Activated T-cell treated with anti-CD3 and anti-CD28 coated beads for 1 hour (primary cell): ENCODE results near the gene TMEM80.
"Not testable (repeated sequence)": the region's sequence is repeated elsewhere in the genome, so short reads cannot be mapped to it uniquely, and the experiment has no call there.

ENCODE experiments used
- DNase-seq: peaks from one replicate; pipeline ENCODE4 v3.0.0-alpha.2; 2020; ENCODE audit warnings: low read depth

Gene TMEM80

GRCh38 chr11:679271-680207, 16.1 kb upstream of the TMEM80 start:
- DNase-seq, result no peak

GRCh38 chr11:680476-680875, 15.1 kb upstream of the TMEM80 start:
- no peak for DNase-seq

GRCh38 chr11:680970-681369, 14.6 kb upstream of the TMEM80 start:
- DNase-seq, result no peak

GRCh38 chr11:686451-687243, 9.0 kb upstream of the TMEM80 start:
- DNase-seq, result no peak

GRCh38 chr11:687751-688150, 7.9 kb upstream of the TMEM80 start:
- DNase-seq, result no peak

- DNase-seq, result no peak
These were observed 6.9 kb upstream of the TMEM80 start for GRCh38 chr11:688681-689080.

GRCh38 chr11:689625-690024, 6.0 kb upstream of the TMEM80 start:
- DNase-seq, result no peak

GRCh38 chr11:690244-690643, 5.4 kb upstream of the TMEM80 start:
- DNase-seq, result not testable (repeated sequence)

GRCh38 chr11:690738-691633, 4.6 kb upstream of the TMEM80 start:
- no peak for DNase-seq

GRCh38 chr11:691710-692590, 3.7 kb upstream of the TMEM80 start:
- no peak for DNase-seq

- no peak for DNase-seq
These were observed 2.7 kb upstream of the TMEM80 start for GRCh38 chr11:692824-693414.

- DNase-seq, result no peak
These were observed 2.2 kb upstream of the TMEM80 start for GRCh38 chr11:693415-693831.

GRCh38 chr11:693887-694562, 1.6 kb upstream of the TMEM80 start:
- DNase-seq, result no peak

GRCh38 chr11:694563-695287, 891 bp upstream of the TMEM80 start, which contains the start of gene DEAF1:
DEAF1 (minus strand) TSS chr11:695222; CDS start chr11:695047, 175 bp downstream.
- peak; percentile 98 for DNase-seq

- no peak for DNase-seq
These were observed 403 bp upstream of the TMEM80 start for GRCh38 chr11:695288-695537.

GRCh38 chr11:696955-697491, 1.4 kb downstream of the TMEM80 start:
- no peak for DNase-seq

- no peak for DNase-seq
These were observed 2.2 kb downstream of the TMEM80 start for GRCh38 chr11:697811-698311.

GRCh38 chr11:698493-699115, 3.0 kb downstream of the TMEM80 start:
- DNase-seq, result no peak

- DNase-seq, result no peak
These were observed 3.5 kb downstream of the TMEM80 start for GRCh38 chr11:699116-699508.
